Measurements from ENCODE around the gene CCNQ. TPM values are rescaled to one million over a fixed set of nuclear protein-coding genes. Genes with fewer than 3 reads are reported as not detected.

The CCNQ gene
- total RNA-seq, 5 donors from 2014 or later (not counting 1 experiment from before 2014, with no cell fraction given): 12.5 to 29.8 (median 25.5) TPM

- WGBS (ENCODE audit: insufficient coverage): 76% methylated on average over 3 of the region's 27 CpGs
- ATAC-seq (replicated peaks in 1 of 4) (no peak), DNase-seq (no peak)
- Histone ChIP-seq H3K9me3 (no peaks in the 10 kb centered on the region), H3K36me3 (ENCODE audit: control insufficient read depth in 2 of 2, extremely low read depth in 1 of 2, insufficient read depth in 1 of 2, low read length in 1 of 2) (no peaks in the 10 kb centered on the region), H3K4me3 (ENCODE audit: control insufficient read depth in 1 of 2, extremely low read depth in 1 of 2, low read length in 1 of 2) (no peak overlapping the region), H3K4me1 (ENCODE audit: control insufficient read depth in 1 of 2, extremely low read depth in 1 of 2, insufficient read depth in 2 of 2, low read length in 2 of 2) (peaks cover 0 to 8% of the 10 kb centered on the region in 2 experiments), H3K27me3 (replicated peaks in 1 of 2; ENCODE audit: control insufficient read depth in 2 of 2, extremely low read depth in 1 of 2, insufficient read depth in 2 of 2, low read length in 1 of 2) (peaks cover 0 to 39% of the 10 kb centered on the region in 2 experiments), H3K27ac (ENCODE audit: low read length) (no peak overlapping the region)
- POLR2A ChIA-PET: no interaction called here
- peaks cover 4 to 6% (median 6%) of the 10 kb centered on the region in 3 donors for H3K4me1 Mint-ChIP-seq
- CTCF ChIA-PET: no interaction called here
- no peak overlapping the region for H3K27ac Mint-ChIP-seq
- H3K36me3 Mint-ChIP-seq: no peaks in the 10 kb centered on the region
- H3K9me3 Mint-ChIP-seq: no peaks in the 10 kb centered on the region
- H3K4me3 Mint-ChIP-seq: no peak overlapping the region
- H3K27me3 Mint-ChIP-seq: peaks cover 12 to 20% of the 10 kb centered on the region in 2 donors
Measured at GRCh38 chrX:153637121-153638040, 38.4 kb upstream of the CCNQ start.

- no peak overlapping the region for H3K27ac ChIP-seq (ENCODE audit: low read length)
- ATAC-seq (replicated peaks in 1 of 4): no peak
- Mint-ChIP-seq H3K27me3 (peaks cover 11 to 19% of the 10 kb centered on the region in 2 donors), H3K36me3 (no peaks in the 10 kb centered on the region), H3K4me1 (peaks cover 4 to 6% (median 5%) of the 10 kb centered on the region in 3 donors), H3K27ac (no peak overlapping the region), H3K9me3 (no peaks in the 10 kb centered on the region), H3K4me3 (no peak overlapping the region)
- WGBS (ENCODE audit: insufficient coverage): 90% methylated on average over 2 of the region's 5 CpGs
- no peaks in the 10 kb centered on the region for H3K9me3 ChIP-seq
- no peak for DNase-seq
- no peaks in the 10 kb centered on the region for H3K36me3 ChIP-seq (ENCODE audit: control insufficient read depth in 2 of 2, extremely low read depth in 1 of 2, insufficient read depth in 1 of 2, low read length in 1 of 2)
- H3K4me3 ChIP-seq (ENCODE audit: control insufficient read depth in 1 of 2, extremely low read depth in 1 of 2, low read length in 1 of 2): no peak overlapping the region
- ChIA-PET CTCF (interaction anchor here in 1 of 2 donors (1.0 kb wide), 1 partner anchor 31 kb away, joined by 3 read pairs; no protein-coding TSS in a partner anchor), POLR2A (no interaction called here)
- peaks cover 0 to 5% of the 10 kb centered on the region in 2 experiments for H3K4me1 ChIP-seq (ENCODE audit: control insufficient read depth in 1 of 2, extremely low read depth in 1 of 2, insufficient read depth in 2 of 2, low read length in 2 of 2)
- peaks cover 0 to 36% of the 10 kb centered on the region in 2 experiments for H3K27me3 ChIP-seq (replicated peaks in 1 of 2; ENCODE audit: control insufficient read depth in 2 of 2, extremely low read depth in 1 of 2, insufficient read depth in 2 of 2, low read length in 1 of 2)
Measured at GRCh38 chrX:153636716-153637115, 37.8 kb upstream of the CCNQ start.

GRCh38 chrX:153635788-153636668 is 37.1 kb upstream of the CCNQ start:
- H3K9me3 ChIP-seq: no peaks in the 10 kb centered on the region
- peaks cover 6 to 17% of the 10 kb centered on the region in 2 donors for H3K27me3 Mint-ChIP-seq
- no peak overlapping the region for H3K27ac Mint-ChIP-seq
- H3K36me3 ChIP-seq (ENCODE audit: control insufficient read depth in 2 of 2, extremely low read depth in 1 of 2, insufficient read depth in 1 of 2, low read length in 1 of 2): no peaks in the 10 kb centered on the region
- H3K4me1 ChIP-seq (ENCODE audit: control insufficient read depth in 1 of 2, extremely low read depth in 1 of 2, insufficient read depth in 2 of 2, low read length in 2 of 2): no peaks in the 10 kb centered on the region
- ATAC-seq (replicated peaks in 1 of 4) (peak in 2 of 4 experiments; percentile 50 to 60), DNase-seq (peak in 3 of 35 experiments; percentile 11 to 33 (median 12))
- no peak overlapping the region for H3K4me3 Mint-ChIP-seq
- H3K4me3 ChIP-seq (ENCODE audit: control insufficient read depth in 1 of 2, extremely low read depth in 1 of 2, low read length in 1 of 2): no peak overlapping the region
- peaks cover 0 to 3% (median 3%) of the 10 kb centered on the region in 3 donors for H3K9me3 Mint-ChIP-seq
- peaks cover 2% of the 10 kb centered on the region for H3K36me3 Mint-ChIP-seq
- H3K27me3 ChIP-seq (replicated peaks in 1 of 2; ENCODE audit: control insufficient read depth in 2 of 2, extremely low read depth in 1 of 2, insufficient read depth in 2 of 2, low read length in 1 of 2): peaks cover 0 to 29% of the 10 kb centered on the region in 2 experiments
- WGBS (ENCODE audit: insufficient coverage): 80% methylated on average over 4 of the region's 21 CpGs
- ChIA-PET CTCF (interaction anchor here in 1 of 2 donors (0.6 to 1.0 kb wide), 2 partner anchors 9 to 31 kb away, joined by 3 read pairs; no protein-coding TSS in a partner anchor), POLR2A (no interaction called here)
- H3K27ac ChIP-seq (ENCODE audit: low read length): no peak overlapping the region
- H3K4me1 Mint-ChIP-seq: peaks cover 0 to 1% (median 0%) of the 10 kb centered on the region in 3 donors

GRCh38 chrX:153635388-153635787 is 36.4 kb upstream of the CCNQ start:
- no peak overlapping the region for H3K27ac ChIP-seq (ENCODE audit: low read length)
- peaks cover 4% of the 10 kb centered on the region for H3K36me3 Mint-ChIP-seq

GRCh38 chrX:153634832-153635231 is 35.9 kb upstream of the CCNQ start:
- Histone ChIP-seq H3K9me3 (no peaks in the 10 kb centered on the region), H3K27ac (ENCODE audit: low read length) (no peak overlapping the region), H3K4me3 (ENCODE audit: control insufficient read depth in 1 of 2, extremely low read depth in 1 of 2, low read length in 1 of 2) (no peak overlapping the region), H3K36me3 (ENCODE audit: control insufficient read depth in 2 of 2, extremely low read depth in 1 of 2, insufficient read depth in 1 of 2, low read length in 1 of 2) (no peaks in the 10 kb centered on the region), H3K27me3 (replicated peaks in 1 of 2; ENCODE audit: control insufficient read depth in 2 of 2, extremely low read depth in 1 of 2, insufficient read depth in 2 of 2, low read length in 1 of 2) (peaks cover 0 to 17% of the 10 kb centered on the region in 2 experiments), H3K4me1 (ENCODE audit: control insufficient read depth in 1 of 2, extremely low read depth in 1 of 2, insufficient read depth in 2 of 2, low read length in 2 of 2) (no peaks in the 10 kb centered on the region)
- no peak overlapping the region for H3K27ac Mint-ChIP-seq
- no peaks in the 10 kb centered on the region for H3K4me1 Mint-ChIP-seq
- no peak overlapping the region for H3K4me3 Mint-ChIP-seq
- peaks cover 4% of the 10 kb centered on the region for H3K36me3 Mint-ChIP-seq
- ChIA-PET CTCF (no interaction called here), POLR2A (no interaction called here)
- H3K27me3 Mint-ChIP-seq: peaks cover 3 to 15% of the 10 kb centered on the region in 2 donors
- ATAC-seq (replicated peaks in 1 of 4) (no peak), DNase-seq (no peak)
- WGBS (ENCODE audit: insufficient coverage): 70% methylated on average over 4 of the region's 15 CpGs
- H3K9me3 Mint-ChIP-seq: peaks cover 0 to 5% (median 5%) of the 10 kb centered on the region in 3 donors

More at GRCh38 chrX:153635388-153635787, 36.4 kb upstream of the CCNQ start:
- Histone ChIP-seq H3K4me1 (ENCODE audit: control insufficient read depth in 1 of 2, extremely low read depth in 1 of 2, insufficient read depth in 2 of 2, low read length in 2 of 2) (no peaks in the 10 kb centered on the region), H3K27me3 (replicated peaks in 1 of 2; ENCODE audit: control insufficient read depth in 2 of 2, extremely low read depth in 1 of 2, insufficient read depth in 2 of 2, low read length in 1 of 2) (peaks cover 0 to 23% of the 10 kb centered on the region in 2 experiments), H3K36me3 (ENCODE audit: control insufficient read depth in 2 of 2, extremely low read depth in 1 of 2, insufficient read depth in 1 of 2, low read length in 1 of 2) (no peaks in the 10 kb centered on the region), H3K4me3 (ENCODE audit: control insufficient read depth in 1 of 2, extremely low read depth in 1 of 2, low read length in 1 of 2) (no peak overlapping the region), H3K9me3 (no peaks in the 10 kb centered on the region)
- Mint-ChIP-seq H3K4me1 (no peaks in the 10 kb centered on the region), H3K4me3 (no peak overlapping the region), H3K27me3 (peaks cover 3 to 15% of the 10 kb centered on the region in 2 donors), H3K27ac (no peak overlapping the region), H3K9me3 (peaks cover 0 to 5% (median 5%) of the 10 kb centered on the region in 3 donors)
- 90% methylated on average over 4 of the region's 6 CpGs for WGBS (ENCODE audit: insufficient coverage)
- ChIA-PET CTCF (interaction anchor here in 1 of 2 donors (0.6 kb wide), 1 partner anchor 10 kb away, joined by 3 read pairs; no protein-coding TSS in a partner anchor), POLR2A (no interaction called here)
- no peak for ATAC-seq (replicated peaks in 1 of 4)
- no peak for DNase-seq

GRCh38 chrX:153634236-153634635 is 35.3 kb upstream of the CCNQ start:
- H3K27me3 ChIP-seq (replicated peaks in 1 of 2; ENCODE audit: control insufficient read depth in 2 of 2, extremely low read depth in 1 of 2, insufficient read depth in 2 of 2, low read length in 1 of 2): peaks cover 0 to 11% of the 10 kb centered on the region in 2 experiments
- Mint-ChIP-seq H3K9me3 (peaks cover 0 to 5% (median 5%) of the 10 kb centered on the region in 3 donors), H3K27me3 (peaks cover 3 to 15% of the 10 kb centered on the region in 2 donors), H3K4me3 (no peak overlapping the region), H3K36me3 (peaks cover 4% of the 10 kb centered on the region), H3K27ac (no peak overlapping the region), H3K4me1 (no peaks in the 10 kb centered on the region)
- POLR2A ChIA-PET: no interaction called here
- CTCF ChIA-PET: no interaction called here
- WGBS (ENCODE audit: insufficient coverage): no CpG with 5 or more reads among the region's 9 CpGs
- H3K27ac ChIP-seq (ENCODE audit: low read length): no peak overlapping the region
- H3K4me3 ChIP-seq (ENCODE audit: control insufficient read depth in 1 of 2, extremely low read depth in 1 of 2, low read length in 1 of 2): no peak overlapping the region
- no peak for ATAC-seq (replicated peaks in 1 of 4)
- H3K9me3 ChIP-seq: no peaks in the 10 kb centered on the region
- no peaks in the 10 kb centered on the region for H3K4me1 ChIP-seq (ENCODE audit: control insufficient read depth in 1 of 2, extremely low read depth in 1 of 2, insufficient read depth in 2 of 2, low read length in 2 of 2)
- DNase-seq: no peak
- no peaks in the 10 kb centered on the region for H3K36me3 ChIP-seq (ENCODE audit: control insufficient read depth in 2 of 2, extremely low read depth in 1 of 2, insufficient read depth in 1 of 2, low read length in 1 of 2)

Measured in T-cell (primary cell).